ENCODE measurements around the gene CACNA1I.

GRCh38 chr22:39580795-39581194 lies 10.2 kb downstream of the CACNA1I start:
- TF ChIP-seq JUND (IDR thresholded peaks at IDR 0.05; ENCODE audit: low read length) (no peak), POLR2AphosphoS5 (IDR thresholded peaks at IDR 0.05; ENCODE audit: low read depth, low read length) (no peak)
